Large intestine (tissue), 3 donors: Measurements from ENCODE around the gene PSMA5. TPM values are rescaled to one million over a fixed set of nuclear protein-coding genes. Genes with fewer than 3 reads are reported as not detected.
"Not testable (repeated sequence)": the region's sequence is repeated elsewhere in the genome, so short reads cannot be mapped to it uniquely, and the experiment has no call there.

Experiments used
- DNase-seq, 2 donors: peaks; one replicate each; pipeline versions ENCODE4 v3.0.0 to v3.0.0-alpha.2; 2013
- H3K27ac ChIP-seq: one replicate; pipeline ENCODE4 v1.5.1; 2013; ENCODE audit warnings: low read length
- H3K27me3 ChIP-seq: 2 replicates; pipeline ENCODE4 v1.6.1; 2013; ENCODE audit warnings: low read length; ENCODE audit not compliant: control insufficient read depth, insufficient read depth
- H3K36me3 ChIP-seq: 2 replicates; pipeline ENCODE4 v1.6.1; 2013; ENCODE audit warnings: low read length; ENCODE audit not compliant: control insufficient read depth, insufficient read depth
- H3K4me1 ChIP-seq: one replicate; pipeline ENCODE4 v1.6.1; 2013; ENCODE audit warnings: low read length; ENCODE audit not compliant: control insufficient read depth, insufficient read depth
- H3K4me3 ChIP-seq: one replicate; pipeline ENCODE4 v1.5.1; 2013; ENCODE audit warnings: low read length
- H3K9me3 ChIP-seq: one replicate; pipeline ENCODE4 v1.6.1; 2013; ENCODE audit warnings: mild to moderate bottlenecking, low read depth, low read length, moderate library complexity; ENCODE audit not compliant: control insufficient read depth
- WGBS: methylation state at CpG from one replicate; pipeline ENCODE4 v1.1.5; 2013; ENCODE audit warnings: low lambda C conversion rate; ENCODE audit not compliant: insufficient coverage; 5-methylcytosine and 5-hydroxymethylcytosine counted together
- polyA plus RNA-seq: library from polyadenylated mRNA; unstranded; fragments of 120-200 nt; gene quantifications from one replicate; pipeline ENCODE4 v1.2.1, GENCODE V29; 2013

The PSMA5 gene
- polyA plus RNA-seq, 1 donor, result 94.1 TPM

DNA sequence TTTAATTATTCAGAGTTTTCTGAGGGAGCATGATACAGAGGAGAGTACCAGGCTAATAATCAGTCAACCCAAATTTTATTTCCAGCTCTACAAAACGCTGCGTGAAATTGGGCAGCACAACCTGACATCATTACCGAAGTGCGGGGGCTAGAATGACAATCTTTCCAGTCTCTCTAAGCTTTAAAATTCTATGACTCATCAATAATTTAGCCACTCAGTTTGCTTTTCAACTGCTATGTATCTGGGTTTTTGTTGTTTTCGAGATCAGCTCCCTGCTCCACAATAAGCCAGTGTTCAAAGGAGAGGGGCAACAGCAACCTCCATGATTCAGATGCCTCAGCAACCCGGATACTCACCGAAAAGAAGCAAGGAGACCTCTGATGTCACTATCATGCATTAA lies 42.4 kb downstream of the PSMA5 start:
- no peak for DNase-seq
- 100% methylated on average over 4 of the region's 7 CpGs for WGBS
- no peak overlapping the region for H3K27ac ChIP-seq
- H3K9me3 ChIP-seq, result no peaks in the 10 kb centered on the region
- no peak overlapping the region for H3K4me3 ChIP-seq
- no peaks in the 10 kb centered on the region for H3K27me3 ChIP-seq
- H3K36me3 ChIP-seq, result no peaks in the 10 kb centered on the region
- no peaks in the 10 kb centered on the region for H3K4me1 ChIP-seq

DNA sequence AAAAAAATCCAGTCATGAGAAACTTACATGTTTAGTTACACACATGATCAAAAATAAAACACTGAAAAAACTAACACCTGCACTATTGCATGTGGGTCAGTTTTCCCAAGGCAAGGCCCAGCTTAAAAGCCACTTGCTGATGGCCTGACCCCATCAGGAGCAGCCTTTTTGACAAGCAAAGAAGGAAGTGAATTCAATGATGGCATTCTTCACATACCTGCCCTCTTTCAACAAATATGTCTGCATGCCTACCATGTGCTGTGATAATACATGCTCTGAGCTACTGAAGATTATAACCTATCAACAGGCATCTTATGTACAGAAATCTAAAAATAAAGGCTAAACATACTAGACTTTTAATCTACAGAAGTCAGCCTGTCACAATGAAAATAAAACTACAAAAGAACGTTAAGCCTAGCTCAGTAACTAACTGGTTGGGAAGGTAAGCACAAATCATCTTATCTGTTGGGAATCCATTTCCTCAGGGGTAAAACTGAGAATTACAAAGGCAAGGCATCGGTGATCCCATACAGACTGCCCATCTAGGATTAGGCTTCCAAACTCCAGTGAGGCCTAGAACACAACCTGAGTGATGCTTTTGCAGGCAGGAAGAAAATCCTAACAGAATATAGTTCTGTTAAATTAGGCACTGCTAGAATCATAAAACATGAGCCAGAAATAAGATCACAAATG lies 43.0 kb downstream of the PSMA5 start:
- no peak for DNase-seq
- Histone ChIP-seq H3K27me3 (no peaks in the 10 kb centered on the region), H3K4me3 (no peak overlapping the region), H3K36me3 (no peaks in the 10 kb centered on the region), H3K27ac (no peak overlapping the region), H3K4me1 (no peaks in the 10 kb centered on the region), H3K9me3 (no peaks in the 10 kb centered on the region)
- WGBS, result no CpG with 5 or more reads among the region's 2 CpGs

DNA sequence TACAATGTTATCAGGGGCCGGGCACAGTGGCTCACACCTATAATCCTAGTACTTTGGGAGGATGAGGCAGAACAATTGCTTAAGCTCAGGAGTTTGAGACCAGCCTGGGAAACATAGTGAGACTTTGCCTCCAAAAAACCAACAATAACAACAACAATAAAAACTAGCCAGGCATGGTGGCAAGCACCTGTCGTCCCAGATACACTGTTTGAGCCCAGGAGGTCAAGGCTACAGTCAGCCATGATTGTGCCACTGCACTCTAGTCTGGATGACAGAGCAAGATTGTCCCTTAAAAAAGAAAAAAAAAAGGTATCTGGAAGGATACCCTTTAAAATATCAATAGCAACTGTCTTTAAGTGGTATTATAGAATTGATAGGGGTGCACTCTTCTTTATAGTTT lies 44.7 kb downstream of the PSMA5 start:
- H3K36me3 ChIP-seq, result no peaks in the 10 kb centered on the region
- H3K4me3 ChIP-seq, result no peak overlapping the region
- no peaks in the 10 kb centered on the region for H3K9me3 ChIP-seq
- no peak overlapping the region for H3K27ac ChIP-seq
- DNase-seq, result no peak
- WGBS, result no CpG with 5 or more reads among the region's 2 CpGs
- H3K27me3 ChIP-seq, result no peaks in the 10 kb centered on the region
- H3K4me1 ChIP-seq, result no peaks in the 10 kb centered on the region

DNA sequence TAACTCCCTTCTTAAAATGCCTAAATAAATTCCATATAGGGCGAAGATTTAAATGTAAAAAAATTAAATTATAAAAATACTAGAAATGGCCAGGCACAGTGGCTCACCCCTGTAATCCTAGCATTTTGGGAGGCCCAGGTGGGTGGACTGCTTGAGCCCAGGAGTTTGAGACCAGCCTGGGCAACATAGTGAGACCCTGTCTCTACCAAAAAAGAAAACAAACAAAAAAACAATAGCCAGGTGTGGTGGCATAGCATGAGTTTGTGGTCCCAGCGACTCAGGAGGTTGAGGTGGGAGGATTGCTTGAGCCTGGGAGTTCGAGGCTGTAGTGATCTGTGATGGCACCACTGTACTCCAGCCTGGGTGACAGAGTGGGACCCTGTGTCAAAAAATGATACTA lies 46.3 kb downstream of the PSMA5 start:
- no peaks in the 10 kb centered on the region for H3K4me1 ChIP-seq
- no peak for DNase-seq
- H3K27ac ChIP-seq, result no peak overlapping the region
- WGBS, result 100% methylated on average over 1 of the region's 3 CpGs
- H3K9me3 ChIP-seq, result peaks cover 3% of the 10 kb centered on the region
- H3K27me3 ChIP-seq, result no peaks in the 10 kb centered on the region
- H3K4me3 ChIP-seq, result no peak overlapping the region
- no peaks in the 10 kb centered on the region for H3K36me3 ChIP-seq

DNA sequence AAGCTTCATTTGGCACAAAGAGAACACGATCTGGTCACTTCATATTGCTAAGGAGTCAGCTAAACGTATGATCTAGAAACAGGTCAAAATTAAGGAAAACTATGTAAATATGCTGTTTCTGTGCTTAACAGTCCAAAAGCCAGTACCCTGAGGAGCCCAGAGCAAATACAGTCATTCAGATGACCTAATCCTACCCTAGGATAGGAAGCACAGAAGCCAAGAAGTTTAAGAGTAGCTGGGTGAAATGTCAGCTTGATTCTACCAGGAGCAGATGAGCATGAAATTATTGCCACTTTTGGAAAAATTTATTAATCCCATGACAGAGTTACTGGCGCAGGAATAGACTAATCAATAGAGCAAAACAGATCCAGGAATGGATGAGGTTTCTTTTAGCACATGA lies 46.8 kb downstream of the PSMA5 start:
- Histone ChIP-seq H3K27ac (no peak overlapping the region), H3K36me3 (no peaks in the 10 kb centered on the region), H3K4me1 (no peaks in the 10 kb centered on the region), H3K4me3 (no peak overlapping the region), H3K9me3 (peaks cover 3% of the 10 kb centered on the region), H3K27me3 (no peaks in the 10 kb centered on the region)
- DNase-seq, result no peak
- 90% methylated on average over 1 of the region's 3 CpGs for WGBS

DNA sequence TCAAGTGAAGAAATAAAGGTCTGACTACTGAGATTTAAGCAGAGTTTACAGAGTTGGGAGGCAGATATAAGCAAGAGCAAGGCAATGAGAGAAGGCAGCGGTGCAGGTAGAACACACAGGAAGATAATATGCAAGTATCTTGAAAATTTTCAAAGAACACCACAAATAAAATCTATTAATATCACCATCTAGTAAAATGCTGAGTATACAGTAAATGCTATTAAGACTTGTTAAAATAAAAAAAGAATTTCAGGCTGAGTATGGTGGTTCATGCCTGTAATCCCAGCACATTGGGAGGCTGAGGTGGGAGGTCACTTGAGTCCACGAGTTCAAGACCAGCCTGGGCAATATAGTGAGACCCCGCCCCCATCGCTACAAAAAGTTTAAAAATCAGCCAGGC lies 48.5 kb downstream of the PSMA5 start:
- H3K4me1 ChIP-seq, result peaks cover 6% of the 10 kb centered on the region
- no peak overlapping the region for H3K27ac ChIP-seq
- no peak overlapping the region for H3K4me3 ChIP-seq
- peaks cover 3% of the 10 kb centered on the region for H3K9me3 ChIP-seq
- no peak for DNase-seq
- 100% methylated on average over 1 of the region's 4 CpGs for WGBS
- H3K36me3 ChIP-seq, result no peaks in the 10 kb centered on the region
- no peaks in the 10 kb centered on the region for H3K27me3 ChIP-seq

DNA sequence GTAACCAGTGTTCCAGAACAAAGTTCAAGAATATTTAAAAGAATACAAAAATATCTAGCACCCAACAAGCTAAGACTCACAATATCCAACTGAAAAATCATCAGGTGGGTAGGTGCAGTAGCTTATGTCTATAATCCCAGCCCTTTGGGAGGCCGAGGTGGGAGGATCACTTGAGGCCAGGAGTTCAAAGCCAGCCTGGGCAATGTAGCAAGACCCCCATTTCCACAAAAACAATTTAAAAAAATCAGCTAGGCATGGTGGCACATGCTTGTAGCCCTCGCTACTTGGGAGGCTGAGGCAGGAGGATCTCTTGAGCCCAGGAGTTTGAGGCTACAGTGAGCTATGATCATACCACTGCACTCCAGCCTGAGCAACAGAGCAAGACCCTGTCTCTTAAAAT lies 52.6 kb downstream of the PSMA5 start:
- DNase-seq, H3K27ac ChIP-seq, H3K27me3 ChIP-seq, H3K4me3 ChIP-seq, H3K9me3 ChIP-seq, H3K36me3 ChIP-seq: not testable (repeated sequence)
- H3K4me1 ChIP-seq, result peaks cover 12% of the 10 kb centered on the region
- 100% methylated on average over 1 of the region's 2 CpGs for WGBS

DNA sequence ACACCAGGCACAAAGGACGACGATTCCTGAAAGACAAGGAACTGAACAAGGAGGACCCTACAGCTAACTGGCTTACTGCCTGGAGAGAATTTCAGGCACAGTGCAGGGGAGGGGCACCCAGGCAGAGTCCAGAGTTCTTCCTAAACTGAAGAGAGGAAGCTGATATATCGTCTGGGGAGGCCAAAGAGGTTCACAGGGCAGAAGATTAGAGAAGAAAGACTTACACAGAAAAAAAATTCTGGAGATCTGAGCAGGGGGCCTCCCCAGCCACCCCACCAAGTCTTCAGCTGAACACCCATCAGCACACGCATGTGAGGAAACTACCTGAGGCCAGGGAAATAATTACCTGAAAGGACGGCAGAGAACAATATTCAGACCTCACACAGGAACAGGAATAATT lies 53.1 kb downstream of the PSMA5 start:
- H3K27ac ChIP-seq, result peak overlapping the region; percentile 30
- no CpG with 5 or more reads among the region's 5 CpGs for WGBS
- H3K4me3 ChIP-seq, result no peak overlapping the region
- H3K27me3 ChIP-seq, result no peaks in the 10 kb centered on the region
- peaks cover 12% of the 10 kb centered on the region for H3K4me1 ChIP-seq
- H3K36me3 ChIP-seq, result peaks cover 5% of the 10 kb centered on the region
- DNase-seq, result peak in 1 of 2 donors; percentile 72
- peaks cover 3% of the 10 kb centered on the region for H3K9me3 ChIP-seq

DNA sequence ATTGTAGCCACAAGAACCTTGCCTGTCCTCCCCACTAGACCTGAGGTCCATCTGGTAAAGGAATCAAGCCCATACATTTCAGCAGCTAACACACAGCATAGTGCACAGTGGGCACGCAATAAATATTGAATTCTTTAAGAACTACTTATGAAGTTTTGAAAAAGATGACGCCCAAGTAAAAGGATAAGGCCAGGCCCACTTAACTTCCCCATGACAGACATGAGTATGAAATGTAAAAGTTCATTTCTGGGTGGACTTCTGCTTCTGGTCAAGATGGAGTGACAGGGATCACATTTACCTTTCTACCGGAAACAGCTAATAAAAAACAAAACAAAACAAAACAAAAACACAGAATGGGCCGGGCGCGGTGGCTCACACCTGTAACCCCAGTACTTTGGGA lies 54.0 kb downstream of the PSMA5 start:
- peaks cover 3% of the 10 kb centered on the region for H3K9me3 ChIP-seq
- peaks cover 7% of the 10 kb centered on the region for H3K36me3 ChIP-seq
- DNase-seq, result no peak
- 100% methylated on average over 1 of the region's 6 CpGs for WGBS
- peaks cover 12% of the 10 kb centered on the region for H3K4me1 ChIP-seq
- H3K27me3 ChIP-seq, result no peaks in the 10 kb centered on the region
- no peak overlapping the region for H3K4me3 ChIP-seq
- H3K27ac ChIP-seq, result no peak overlapping the region

DNA sequence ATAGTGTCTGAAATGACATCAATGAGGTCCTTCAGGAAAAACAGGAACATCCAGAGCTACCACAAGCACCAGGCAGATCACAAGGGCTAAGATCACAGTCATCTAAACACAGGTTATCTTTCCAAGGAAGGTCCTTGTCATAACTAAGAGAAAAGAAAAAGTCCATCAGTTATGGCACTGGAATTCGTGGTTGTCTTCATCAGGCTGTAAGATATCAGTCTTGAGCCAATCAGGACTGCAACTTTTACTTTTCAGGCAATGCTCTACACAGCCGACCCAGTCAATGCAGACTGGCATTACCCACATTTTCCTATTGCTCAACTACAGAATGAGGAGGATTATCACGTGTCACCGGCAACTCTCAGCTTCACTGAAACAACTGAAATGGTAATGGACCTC lies 54.9 kb downstream of the PSMA5 start:
- Histone ChIP-seq H3K27me3 (no peaks in the 10 kb centered on the region), H3K4me1 (peaks cover 12% of the 10 kb centered on the region), H3K4me3 (no peak overlapping the region), H3K36me3 (peaks cover 14% of the 10 kb centered on the region), H3K27ac (peak overlapping the region; percentile 11), H3K9me3 (peaks cover 3% of the 10 kb centered on the region)
- DNase-seq, result peak; percentile 44 to 61
- WGBS, result no CpG with 5 or more reads among the region's 4 CpGs

DNA sequence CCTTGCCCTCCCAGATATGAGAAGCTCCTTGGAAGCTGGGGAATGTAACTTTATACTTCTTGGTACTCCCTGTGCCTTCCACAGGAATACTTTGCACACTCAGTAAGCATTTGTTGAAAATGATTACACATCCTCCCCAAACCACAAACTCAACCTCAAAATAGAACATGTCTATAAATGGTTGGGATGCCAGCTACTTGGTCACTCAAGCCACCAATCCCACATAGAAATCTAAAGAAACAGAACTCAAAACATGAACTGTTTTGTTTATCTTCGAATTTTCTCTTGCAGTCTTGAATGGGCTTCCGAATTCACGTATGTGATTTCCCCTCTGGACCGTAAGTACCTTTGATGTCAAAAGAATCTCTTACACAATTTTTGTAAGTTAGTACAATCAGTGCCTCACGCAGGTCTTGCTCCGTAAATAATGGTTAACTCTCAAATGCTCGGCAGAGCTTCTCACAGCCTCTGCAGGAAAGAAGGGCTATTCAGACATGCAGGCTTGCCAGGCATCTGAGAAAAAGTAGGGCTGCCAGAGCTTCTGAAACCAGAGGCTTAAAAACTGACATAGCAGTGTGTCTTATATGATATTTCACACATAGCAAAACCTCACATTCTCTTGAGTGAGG lies 55.4 kb downstream of the PSMA5 start:
- no CpG with 5 or more reads among the region's 7 CpGs for WGBS
- H3K27ac ChIP-seq, result peak overlapping the region; percentile 11
- DNase-seq, result no peak
- no peak overlapping the region for H3K4me3 ChIP-seq
- peaks cover 12% of the 10 kb centered on the region for H3K4me1 ChIP-seq
- no peaks in the 10 kb centered on the region for H3K27me3 ChIP-seq
- H3K36me3 ChIP-seq, result peaks cover 19% of the 10 kb centered on the region
- peaks cover 3% of the 10 kb centered on the region for H3K9me3 ChIP-seq
